OCI-M1 (cell line): ENCODE results near the gene MRPL48.
"Not testable (repeated sequence)": the region's sequence is repeated elsewhere in the genome, so short reads cannot be mapped to it uniquely, and the experiment has no call there.

ENCODE experiments used
- DNase-seq: peaks from one replicate; lab custom pipeline; 2025; lab: John Stamatoyannopoulos, UW

The MRPL48 gene

DNA sequence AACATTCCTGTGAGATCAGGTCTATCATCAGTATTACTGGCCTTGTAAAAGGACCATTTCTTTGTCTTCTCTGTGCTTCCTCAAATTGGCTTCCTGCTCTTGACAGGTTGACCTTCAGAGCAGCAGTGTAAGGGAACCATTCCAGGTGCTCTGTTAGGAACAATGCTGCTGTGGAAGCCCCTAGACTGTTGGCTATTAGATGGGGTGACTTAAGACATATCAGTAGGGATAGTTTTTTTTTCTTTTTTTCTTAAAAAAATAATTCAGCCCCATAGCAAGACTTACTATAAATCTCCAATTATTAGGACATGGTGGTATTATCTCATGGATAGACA is 51.4 kb downstream of the MRPL48 start:
- DNase-seq = no peak

DNA sequence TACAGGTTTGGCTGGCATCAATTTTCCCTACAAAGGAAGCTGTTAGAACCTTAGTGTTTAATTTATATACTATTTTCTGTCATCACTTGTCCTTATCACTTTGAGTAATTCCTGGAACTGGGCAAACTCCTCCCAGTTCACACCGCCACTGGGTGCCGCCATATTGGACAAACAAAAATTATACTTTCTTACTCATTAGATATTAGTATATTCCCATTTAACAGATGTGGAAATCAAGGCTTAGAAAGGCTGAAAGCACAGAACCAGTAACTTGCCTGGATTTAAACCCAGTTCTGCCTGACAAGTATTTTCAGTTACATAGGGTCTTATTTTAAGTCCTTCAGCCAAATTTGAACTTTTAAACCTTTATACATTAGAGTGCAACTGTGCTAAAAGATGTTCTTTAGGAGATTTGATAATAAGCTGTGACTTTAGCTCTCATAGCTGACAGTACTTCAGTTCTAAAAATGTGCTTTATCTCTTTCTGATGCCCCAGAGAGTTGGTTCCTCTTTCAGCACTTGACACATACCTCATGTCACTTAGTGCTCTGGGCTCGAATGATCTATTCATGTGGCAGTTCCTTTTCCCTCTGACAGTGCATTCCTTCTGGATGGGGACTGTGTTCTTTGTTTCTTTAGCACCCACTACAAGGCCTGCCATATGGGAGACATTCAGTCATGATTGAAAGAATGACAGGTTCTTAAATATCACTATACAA is 63.5 kb downstream of the MRPL48 start:
- peak; percentile 96 for DNase-seq

DNA sequence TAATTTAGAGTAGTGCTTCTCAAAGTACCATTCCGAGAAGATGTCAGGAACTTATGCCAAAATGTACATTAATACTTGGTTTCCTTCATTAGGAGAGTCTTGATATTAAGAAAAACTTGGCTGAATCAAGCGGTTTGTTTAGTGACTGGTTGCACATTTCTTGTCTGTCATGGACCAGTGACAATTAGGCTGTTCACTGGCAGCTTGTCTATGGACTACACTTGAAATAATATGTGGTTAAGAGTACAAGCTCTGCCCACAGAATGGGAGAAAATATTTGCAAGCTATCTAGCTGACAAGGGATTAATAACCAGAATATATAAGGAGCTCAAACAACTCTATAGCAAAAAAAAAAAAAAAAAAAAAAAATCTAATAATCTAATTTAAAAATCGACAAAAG is 64.4 kb downstream of the MRPL48 start:
- DNase-seq = no peak

DNA sequence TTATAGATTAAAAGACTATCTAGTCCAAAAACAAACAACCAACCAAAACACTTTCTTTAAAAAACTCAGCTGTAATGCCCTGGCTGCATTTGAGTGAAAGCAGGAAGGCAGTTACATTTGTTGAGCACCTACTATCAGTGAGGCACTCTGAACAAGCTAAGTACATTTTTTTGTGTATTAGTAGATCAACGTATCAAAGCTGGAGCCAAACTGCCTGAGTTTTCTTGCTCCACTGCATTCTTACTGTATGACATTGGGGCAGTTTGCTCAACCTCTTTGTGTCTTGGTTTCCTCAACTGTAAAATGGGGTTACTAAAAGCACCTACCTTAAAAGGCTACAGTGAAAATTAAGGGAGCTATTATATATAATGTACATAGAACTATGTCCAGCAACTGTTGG is 67.0 kb downstream of the MRPL48 start:
- DNase-seq = no peak

DNA sequence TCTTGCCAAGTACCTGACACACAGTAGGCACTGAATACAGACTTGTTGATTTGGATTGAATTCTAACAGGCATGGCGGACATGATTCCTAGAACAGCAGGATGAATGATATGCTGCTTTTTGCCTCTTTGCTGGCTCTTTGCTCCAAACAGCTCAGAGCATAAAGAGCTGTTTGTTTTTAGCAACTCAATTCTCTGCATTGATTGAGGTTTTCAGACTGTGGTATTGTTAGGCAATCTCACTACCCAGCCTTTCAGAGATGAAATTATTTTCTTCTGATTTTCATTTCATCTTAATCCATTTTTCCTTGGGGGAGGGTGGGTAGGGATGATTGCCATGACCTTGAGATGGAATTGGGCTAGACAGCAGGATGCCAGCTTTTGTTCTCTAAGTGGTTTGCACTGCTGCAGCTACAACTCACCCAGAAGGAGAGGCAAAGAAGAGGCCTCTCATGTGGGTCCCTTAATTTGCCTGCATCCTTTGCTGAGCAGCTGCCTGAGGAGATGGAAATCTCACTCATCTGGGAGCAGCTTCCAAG is 68.4 kb downstream of the MRPL48 start:
- DNase-seq = no peak

DNA sequence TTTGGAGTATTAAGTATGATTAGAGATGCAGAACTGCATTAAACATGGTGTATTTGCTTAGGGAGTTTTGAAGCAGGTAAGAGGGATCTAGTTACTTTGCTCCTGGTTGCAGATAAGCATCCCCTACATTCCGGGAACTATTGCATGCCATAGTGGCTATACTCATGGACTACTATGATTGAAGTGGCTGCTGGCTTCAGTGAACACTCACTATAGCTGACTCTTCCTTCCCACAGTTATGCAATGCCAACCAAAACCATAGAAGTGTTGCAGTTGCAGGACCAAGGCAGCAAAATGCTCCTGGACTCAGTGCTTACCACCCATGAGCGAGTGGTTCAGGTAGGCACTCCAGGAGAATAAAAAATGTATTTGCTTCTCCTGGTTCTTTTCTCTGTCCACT is 72.0 kb downstream of the MRPL48 start:
- DNase-seq = no peak

DNA sequence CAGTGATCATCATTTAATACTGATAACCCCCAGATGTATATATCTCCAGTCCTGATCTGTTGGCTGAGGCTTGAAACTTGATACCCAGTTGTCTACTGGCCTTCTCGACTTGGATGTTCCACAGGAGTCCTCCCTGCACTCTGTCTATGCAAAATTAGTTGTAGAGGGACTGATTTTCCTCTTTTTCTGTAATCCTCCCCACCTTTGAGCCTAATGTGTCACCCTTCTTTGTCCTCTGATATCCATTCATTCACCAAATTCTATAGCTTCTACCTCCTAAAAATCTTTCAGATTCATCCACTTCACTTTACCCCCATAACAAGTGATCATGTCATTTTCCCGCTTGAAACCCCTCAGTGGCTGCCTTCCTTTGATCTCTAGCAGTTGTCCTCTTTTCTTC is 72.5 kb downstream of the MRPL48 start:
- peak; percentile 52 for DNase-seq

DNA sequence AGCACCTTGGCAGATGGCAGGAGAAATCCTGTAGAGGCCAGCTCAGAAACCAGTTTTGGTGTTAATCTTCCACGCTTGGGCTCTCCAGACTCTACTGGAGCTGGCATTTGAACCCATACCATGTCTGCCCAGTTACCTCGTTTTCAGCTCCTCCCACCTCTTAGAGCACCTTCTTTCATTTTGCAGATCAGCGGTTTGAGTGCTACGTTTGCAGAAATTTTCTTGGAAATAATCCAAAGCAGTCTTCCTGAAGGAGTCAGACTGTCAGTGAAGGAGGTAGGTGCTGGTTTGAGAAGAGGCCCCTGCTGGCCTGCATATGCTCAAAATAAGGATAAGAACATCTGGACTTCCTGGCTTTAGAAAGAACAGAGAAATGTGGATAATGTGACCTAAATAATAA is 75.3 kb downstream of the MRPL48 start:
- no peak for DNase-seq

DNA sequence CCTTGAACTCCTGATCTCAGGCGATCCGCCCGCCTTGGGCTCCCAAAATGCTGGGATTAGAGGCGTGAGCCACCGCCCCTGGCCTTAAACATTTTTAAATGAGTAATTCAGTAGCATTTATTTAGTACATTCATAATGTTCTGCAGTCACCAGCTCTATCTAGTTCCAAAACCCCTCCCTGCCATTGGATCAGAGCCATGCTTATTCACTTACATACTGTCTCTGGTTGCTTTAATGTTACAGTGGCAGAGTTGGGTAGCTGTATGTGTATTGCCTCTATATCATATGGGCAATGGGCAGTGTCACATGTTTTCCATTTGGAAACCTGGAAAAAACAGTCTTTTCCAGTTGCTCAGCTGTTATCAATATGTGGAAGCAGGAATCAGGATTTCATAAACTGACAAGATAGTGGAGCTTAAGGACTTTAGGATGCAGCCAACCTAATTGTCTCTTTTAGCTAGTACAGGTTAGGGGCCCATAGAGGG is 78.5 kb downstream of the MRPL48 start:
- DNase-seq = no peak

DNA sequence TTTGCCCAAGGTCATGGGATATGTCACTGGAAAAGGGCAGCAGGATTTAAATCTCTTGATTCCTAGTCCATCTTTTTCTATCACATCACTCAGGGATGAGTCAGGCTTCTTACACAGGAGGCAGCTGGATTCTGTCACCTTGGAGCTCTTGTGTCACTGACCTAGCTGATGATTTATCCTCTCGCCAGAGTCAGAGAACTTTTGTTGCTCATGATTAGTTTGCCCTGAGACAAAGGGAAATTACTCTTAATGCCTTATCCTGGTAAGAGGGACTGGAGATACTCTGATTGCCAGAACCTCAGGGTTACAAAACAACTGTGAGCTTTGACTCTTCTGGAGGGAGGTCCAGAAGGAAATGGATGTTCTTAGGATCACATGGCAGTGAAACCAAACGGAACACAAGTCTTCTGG is 78.9 kb downstream of the MRPL48 start:
- DNase-seq = no peak

DNA sequence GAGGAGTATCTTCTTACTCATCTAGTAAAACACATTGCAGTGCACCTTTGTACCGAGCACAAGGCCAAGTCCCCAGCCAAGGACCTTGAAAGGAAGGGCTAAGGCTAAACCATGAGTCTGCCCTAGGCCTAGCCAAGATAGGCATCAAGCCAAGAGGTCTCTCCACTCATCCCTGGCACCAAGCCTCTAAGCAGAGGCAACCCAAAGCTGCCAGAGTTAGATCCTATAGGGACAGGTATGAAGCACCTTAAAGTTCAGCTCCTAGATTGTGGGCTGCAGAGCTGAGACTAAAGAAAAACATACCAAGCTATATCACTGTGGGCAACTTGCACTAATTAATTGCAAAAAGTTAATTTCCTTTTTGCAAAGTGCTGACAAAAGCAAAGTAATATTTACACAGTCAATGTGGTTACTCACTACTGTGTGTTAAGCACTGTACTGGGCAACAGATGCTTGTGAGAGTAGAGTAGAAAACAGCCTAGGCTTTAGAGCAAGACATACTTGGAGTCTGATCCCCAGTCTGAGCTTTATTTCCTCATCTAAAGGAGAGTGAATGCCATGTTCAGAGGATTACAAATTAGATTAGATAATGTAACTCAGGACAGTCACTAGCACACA is 81.8 kb downstream of the MRPL48 start:
- peak; percentile 59 for DNase-seq

DNA sequence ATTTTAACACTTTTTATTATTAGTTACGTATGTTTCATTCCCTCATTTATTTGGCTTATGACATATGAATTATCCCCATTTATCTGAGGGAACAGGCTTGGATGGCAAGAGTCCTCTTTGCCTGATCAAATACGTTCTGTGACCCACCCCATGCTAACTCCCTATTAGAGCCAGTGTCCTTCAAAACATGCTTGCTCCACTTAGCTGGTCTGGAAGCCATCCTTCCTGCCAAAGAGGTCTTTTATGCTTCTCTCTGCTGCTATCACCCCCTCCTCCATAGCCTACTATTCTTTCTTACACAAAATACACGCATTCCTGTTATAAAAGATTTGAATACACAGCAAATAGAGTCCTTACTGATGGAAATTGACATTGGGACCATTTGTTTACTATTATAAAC is 82.6 kb downstream of the MRPL48 start:
- no peak for DNase-seq

DNA sequence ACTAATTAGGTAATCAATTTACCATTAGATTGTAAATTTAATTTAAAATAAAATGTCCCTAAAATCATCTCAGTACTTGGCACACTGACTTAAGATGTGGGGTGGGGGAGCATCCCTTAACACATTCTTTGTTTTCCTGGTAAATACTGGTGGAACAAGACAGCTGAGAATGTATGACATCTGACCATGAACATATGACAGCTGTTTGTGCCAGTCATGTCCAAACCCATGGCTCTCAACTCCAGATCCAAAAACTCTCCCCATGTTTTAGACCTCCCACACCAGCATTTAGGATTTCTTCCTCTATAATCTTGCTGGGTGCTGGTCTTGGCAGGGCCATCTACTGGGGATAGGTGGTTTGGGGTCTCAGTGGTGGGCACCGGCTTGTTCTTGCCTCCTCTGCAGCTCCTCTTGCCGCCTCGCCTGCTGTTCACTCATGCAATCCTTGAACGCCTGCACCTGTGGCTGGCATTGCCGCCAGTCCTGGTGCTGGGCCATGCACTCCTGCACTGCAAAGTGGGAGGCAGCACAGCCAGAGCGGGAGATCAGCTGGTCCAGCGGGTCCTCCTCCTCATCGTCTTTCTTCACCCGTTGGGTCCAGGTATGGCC is 85.2 kb downstream of the MRPL48 start:
- no peak for DNase-seq

DNA sequence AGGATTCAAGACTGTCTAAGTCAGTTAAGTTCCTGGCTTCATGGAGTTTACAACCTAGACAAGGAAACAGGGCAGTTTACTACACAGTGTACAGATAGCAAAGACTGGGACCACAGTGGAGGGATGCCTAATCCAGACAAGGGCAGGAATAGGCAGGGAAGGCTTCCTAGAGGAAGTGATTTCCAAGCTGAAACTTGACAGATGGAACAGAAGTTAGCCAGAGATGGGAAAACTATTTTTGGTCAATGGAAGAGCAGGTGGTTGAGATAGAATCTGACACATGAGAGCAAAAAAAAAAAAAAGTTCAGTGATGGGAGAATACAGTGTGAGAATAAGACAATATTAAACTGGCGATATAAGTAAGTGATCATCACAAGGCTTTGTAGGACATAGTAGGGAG is 87.7 kb downstream of the MRPL48 start:
- no peak for DNase-seq

DNA sequence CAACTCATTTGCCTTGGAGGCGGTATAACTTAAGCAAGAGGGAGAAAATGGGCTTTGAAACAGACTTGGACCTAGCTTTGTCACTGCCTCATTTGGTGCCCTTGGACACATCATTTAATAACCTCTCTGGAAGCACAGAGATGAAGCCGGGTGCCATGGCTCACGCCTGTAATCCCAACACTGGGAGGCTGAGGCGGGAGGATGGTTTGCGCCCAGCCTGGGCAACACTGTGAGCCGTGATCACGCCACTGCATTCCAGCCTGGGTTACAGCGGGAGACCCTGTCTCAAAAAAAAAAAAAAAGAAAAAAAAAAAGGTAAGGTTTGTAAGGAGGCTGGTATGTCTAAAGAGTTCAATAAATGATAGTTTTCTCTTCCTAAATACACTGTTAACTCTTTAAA is 88.2 kb downstream of the MRPL48 start:
- DNase-seq = peak; percentile 73

DNA sequence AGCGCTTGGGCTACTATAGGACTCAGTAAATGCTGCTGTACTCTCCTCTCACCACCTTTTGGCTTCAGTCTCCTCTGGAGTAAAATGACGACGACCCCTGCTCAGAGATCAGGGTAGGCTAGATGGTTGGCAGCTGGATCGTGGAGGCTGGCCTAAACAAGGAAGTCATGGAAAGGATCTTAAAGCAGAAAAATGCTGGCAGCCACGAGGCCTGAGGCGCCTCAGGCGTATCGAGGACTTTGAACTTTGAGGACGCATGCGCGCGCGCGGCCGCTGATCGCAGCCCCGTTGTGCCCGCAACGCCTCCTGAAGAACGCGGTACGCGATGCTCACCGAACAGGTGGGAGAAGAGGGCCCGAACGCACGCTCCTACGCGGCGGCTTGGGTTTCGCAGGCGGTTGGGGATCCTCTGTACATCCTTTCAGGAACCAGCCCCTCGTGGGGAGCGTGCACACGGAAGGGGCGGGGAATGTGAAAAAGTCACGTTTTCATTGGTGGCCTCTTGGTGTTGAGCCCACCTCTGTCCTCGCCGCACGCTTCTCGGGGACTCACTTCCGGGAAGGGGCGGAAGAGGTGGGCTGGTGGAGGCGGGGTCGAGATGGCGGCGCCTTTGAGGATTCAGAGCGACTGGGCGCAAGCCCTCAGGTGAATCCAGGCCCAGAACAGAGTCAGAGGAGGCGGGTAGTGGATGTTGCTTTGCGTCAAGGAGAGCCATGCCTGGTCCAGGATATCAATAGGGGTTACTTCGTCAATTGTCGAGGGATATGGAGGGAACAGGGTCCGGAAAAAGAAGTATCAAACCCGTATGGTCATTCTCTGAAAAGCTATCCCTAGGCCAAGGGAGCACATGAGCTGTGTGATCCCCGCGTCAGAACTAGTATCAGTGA is 89.0 kb downstream of the MRPL48 start, which contains the start of the genes COA4 and PAAF1:
COA4 (minus strand) TSS at position 423 of the 887 bp plus-strand sequence. CDS start 3,468 bp downstream, outside the sequence.
PAAF1 (plus strand) TSS at position 576 of the 887 bp plus-strand sequence; CDS start at position 599, 23 bp downstream.
- DNase-seq = peak; percentile 100

DNA sequence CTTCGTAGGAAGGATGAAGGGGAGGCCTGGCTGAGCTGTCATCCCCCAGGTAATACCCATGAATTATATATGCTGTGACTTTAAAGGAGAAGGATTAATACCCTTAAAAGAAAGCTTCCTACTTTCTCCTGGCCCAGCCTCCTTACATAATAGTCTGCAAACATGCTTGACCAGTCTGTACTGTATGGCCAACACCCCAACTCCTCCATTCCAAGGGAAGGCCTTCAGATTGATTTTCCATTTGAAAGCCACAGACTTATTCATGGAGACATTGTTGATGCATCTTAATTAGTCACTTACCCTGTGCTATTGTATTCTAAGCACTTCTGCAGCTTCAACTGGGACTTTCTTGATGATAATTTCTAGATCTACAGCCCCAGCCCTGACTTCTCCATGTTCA is 91.1 kb downstream of the MRPL48 start:
- no peak for DNase-seq

DNA sequence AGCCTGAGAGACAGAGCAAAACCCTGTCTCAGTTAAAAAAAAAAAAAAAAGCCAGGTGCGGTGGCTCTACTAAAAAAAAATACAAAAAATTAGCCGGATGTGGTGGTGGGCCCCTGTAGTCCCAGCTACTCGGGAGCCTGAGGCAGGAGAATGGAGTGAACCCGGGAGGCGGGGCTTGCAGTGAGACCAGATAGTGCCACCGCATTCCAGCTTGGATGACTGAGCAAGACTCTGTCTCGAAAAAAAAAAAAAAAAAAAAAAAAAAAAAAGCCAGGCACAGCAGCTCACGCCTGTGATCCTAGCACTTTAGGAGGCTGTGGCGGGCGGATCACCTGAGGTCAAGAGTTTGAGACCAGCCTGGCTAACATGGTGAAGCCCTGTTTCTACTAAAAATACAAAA is 92.8 kb downstream of the MRPL48 start:
- DNase-seq = not testable (repeated sequence)

DNA sequence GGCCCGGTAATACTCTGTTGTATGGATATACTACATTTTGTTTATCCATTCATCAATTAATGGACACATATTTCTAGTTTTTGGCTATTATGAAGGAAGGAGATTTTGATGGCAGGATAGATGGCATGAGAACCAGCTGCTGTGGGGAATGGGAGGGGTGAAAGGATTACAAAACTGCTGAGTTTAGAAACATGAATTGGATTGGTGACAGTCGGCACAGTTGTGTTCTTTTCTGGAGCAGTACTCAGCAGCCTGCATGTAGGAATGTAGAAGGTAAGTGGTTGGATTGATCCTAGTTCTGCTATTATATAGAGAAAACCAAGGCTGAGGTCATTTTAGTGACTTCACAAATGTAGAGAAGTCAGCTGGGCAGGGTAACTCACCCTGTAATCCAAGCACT is 96.2 kb downstream of the MRPL48 start:
- DNase-seq = no peak

DNA sequence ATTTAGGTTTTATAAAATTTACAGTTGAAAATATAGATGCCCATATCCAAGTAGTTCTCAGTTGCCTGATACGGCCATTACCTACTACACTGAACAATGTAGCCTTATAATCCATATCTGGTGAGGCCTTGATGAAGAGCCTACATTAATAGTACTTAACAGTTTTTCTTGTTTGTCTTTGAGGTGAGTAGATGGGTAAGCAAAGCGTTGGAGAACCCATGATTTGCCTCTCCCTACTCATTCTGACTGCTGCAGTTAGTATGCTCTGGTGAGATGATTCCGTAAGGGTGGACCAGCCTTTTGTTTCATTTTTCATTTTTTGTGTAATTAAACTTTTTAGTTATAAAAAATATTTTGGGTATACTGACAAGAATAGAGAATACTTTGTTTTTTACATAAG is 100.6 kb downstream of the MRPL48 start:
- no peak for DNase-seq

DNA sequence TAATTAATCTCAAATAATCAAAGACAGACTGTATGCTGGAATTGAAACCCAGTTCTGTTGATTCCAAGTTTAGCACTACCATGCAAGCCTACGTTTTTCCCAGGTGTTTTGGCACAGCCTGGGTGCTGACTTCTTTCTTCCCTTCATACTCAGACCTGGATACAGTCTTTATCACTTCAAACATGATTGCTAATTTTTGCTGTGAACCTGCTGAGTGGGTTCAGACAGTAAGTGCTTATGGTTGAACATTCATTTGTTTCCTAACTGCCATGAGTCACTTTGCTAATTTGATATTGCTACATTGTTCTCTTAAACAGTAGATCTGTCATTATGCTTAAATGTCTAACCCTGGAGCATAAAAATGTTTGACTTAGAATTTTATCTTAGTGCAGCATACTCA is 101.3 kb downstream of the MRPL48 start:
- DNase-seq = peak; percentile 68

DNA sequence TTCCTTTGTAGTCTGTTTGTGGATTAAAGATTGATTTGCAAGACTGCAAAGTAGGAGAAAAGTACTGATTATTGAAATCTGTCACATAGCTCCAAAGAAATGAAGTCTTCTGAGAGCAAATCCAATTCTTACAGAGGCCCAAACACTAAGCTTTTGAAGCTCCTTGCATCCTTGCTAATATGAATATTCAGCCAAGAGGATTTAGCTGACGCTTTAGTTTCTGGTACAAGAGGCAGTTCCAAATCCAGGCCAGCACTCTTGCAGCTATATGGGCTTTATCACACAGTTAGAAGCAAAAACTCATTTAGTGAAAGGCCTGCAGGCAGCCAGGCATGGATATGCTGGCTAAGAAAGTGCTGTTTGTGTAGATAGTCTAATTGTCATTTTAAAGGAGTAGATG is 101.9 kb downstream of the MRPL48 start:
- no peak for DNase-seq
